GM18505 (cell line): ENCODE measurements around the gene TREM1.
"Not testable (repeated sequence)": the region's sequence is repeated elsewhere in the genome, so short reads cannot be mapped to it uniquely, and the experiment has no call there.

Experiments used
- ATAC-seq: cut with Tn5 transposase; IDR thresholded peaks from one replicate; pipeline ENCODE4 v1.9.1; 2021; ENCODE audit not compliant: unreplicated experiment
- POLR2A ChIP-seq: IDR thresholded peaks from 4 replicates; pipeline ENCODE4 v1.6.1; 2011; ENCODE audit warnings: borderline replicate concordance; ENCODE audit not compliant: insufficient read depth, insufficient read length; ENCODE audit errors: extremely low read depth

The TREM1 gene

DNA sequence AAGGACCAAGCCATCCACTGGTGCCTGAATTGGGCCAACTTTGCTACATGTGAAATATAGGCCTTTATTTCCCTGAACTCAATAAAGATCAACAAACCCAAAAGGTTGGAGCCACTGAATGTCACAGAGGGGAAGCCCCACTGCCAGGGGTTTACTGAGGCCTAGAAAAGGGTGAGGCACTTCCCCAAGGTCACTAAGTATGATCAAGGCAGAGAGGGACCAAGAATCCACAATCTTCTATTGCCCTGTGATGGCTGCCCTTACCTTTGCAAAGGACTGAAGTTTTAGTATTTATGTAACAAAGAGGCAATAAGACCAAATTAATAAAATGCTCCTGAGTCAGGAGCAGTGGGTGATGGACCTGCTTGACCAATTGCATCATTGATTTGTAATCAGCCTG is 18.0 kb downstream of the TREM1 start:
- no peak for ATAC-seq
- TF ChIP-seq POLR2A = no peak

DNA sequence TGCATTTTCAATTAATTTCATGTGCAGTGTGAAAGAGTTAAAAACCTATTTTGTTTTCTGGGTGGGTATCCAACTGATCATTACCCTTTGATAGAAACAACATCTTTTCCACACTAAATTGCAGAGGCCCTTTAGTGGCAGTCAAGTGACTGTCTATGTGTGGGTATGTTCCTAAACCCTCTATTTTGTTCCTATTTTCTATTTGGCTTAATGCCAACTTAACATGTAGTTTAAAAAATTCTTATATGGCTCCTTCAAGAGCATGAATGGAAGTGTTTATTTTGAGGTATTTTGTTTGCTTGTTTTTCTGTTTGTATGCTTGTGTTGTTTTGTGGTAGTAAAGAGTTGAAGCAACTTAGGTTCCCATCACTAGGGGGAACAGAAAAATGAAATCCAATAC is 19.9 kb downstream of the TREM1 start:
- no peak for TF ChIP-seq POLR2A

DNA sequence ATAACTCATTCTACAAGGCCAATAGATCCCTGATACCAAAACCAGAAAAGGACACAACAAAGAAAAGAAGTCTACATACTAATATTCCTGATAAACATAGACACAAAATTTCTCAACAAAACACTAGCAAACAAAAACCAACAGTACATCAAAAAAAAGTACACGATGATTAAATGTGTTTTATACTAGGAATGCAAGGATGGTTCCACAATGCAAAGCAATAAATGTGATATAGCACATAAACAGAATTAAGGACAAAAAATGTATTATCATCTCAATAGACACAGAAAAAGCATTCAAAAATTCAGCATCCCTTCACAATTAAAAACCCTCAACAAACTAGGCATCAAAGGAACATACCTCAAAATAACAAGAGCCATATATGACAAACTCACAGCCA is 23.2 kb downstream of the TREM1 start:
- no peak for ATAC-seq
- no peak for TF ChIP-seq POLR2A

More for the DNA sequence above, 19.9 kb downstream of the TREM1 start:
- ATAC-seq = no peak

DNA sequence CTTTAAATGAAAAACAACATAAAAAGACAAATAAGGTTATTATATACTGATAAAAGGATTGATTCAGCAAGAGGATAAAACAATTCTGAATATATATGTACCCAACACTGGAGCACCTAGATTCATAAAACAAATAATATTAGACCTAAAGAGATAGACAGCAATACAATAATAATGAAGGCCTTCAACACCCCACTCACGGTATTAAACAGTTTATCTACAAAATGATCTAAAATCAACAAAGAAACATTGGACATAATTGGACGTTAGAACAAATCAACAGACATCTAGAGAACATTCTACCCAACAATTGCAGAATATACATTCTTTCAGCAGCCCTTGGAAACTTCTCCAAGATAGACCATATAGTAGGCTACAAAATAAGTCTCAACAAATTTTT is 24.1 kb downstream of the TREM1 start:
- TF ChIP-seq POLR2A = no peak
- ATAC-seq = no peak

DNA sequence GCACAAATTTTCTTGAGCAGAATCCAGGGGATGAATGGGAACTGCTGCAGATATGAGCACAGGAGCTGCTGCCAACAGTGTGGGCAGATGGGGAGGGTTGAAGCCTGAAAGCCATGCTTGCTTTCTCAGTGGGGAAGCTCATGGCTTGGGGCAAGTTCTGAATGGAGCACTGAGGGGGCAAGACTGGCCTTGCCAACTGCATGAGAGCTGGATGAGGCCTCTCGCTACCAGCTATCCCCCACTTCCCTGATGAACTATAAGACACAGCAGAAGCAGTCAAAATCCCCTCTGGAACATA is 28.3 kb downstream of the TREM1 start:
- TF ChIP-seq POLR2A = no peak
- ATAC-seq = no peak

DNA sequence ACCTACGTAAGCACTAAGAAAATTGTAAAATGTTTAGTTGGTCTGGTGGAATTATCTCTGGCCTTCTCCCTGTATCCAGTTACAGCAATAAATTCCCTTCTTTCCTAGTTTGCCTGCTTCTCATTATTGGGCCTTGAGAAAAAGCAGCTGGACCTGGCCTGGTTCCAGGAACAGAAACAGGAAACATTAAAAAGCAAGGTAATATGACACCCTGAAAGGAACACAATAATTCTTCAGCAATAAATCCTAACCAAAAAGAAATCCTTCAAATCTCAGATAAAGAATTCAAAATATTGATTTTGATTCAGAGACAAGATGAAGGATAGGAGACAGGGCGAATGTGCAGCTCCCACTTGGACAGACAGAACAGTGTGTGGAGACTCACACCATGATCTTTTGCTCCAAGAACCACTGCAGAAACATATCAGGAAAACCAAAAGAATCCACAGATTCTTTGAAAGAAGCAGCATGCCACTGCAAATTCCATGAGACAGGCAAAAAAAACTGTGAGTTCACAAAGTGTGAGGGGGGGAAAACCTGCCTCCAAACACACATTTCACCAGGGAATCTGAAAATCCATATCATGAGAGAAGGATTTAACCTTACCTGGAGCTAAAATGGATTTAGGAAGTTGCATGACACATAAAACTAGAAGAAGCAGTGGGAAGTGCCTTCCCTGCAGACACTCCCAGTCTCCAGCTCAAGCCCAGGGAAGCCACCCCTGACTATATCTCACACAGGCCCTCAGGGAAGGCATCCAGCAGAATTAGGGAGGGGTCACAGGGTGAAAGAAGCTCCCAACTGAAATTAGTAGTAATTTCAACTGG is 28.9 kb downstream of the TREM1 start:
- no peak for TF ChIP-seq POLR2A
- ATAC-seq = no peak

DNA sequence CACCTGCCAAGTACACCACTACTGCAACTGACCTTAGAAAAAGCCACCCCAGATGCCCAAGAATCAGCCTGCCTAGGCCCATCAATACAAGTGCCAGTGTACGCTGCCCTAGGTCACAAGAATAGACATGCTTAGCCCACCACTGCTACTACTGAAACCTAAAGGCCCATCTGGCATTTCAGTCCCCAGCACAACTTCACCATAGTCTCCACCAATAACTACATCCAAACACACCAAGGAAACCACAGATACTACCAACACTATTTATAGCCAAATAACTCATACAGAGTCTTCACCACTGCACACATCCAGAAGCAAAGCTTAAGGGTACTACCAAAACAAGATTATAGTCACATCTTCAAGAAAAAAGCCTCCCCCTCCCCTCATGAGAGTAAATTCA is 30.1 kb downstream of the TREM1 start:
- no peak for TF ChIP-seq POLR2A
- peak; percentile 81 for ATAC-seq

DNA sequence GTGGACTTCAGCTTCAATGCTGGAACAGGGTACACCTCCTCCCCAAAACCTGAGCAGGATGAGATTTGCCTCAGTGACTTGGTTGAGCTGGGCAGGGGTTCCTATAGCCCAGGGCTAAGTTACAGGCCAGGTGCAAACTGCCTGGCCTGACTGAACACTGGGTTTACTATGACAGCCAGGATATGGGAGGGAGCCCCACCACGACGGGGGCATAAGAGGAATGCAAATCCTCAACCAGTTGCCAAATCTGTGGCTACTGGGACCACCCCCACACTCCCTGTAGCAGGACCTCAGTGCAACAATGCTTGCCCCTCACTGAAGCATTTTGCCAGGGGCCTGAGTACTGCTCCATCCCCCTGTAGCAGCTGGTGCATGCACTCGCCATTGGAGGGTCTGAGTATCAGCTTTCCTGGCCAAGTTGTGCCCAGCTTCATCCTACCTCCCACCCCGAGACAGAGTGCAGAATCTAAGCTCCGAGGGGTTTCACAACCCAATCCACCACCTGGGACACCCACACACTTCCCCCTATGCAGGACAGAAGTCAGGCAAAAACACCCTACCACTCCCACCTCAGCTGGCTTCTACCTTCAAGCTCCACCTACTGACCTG is 30.7 kb downstream of the TREM1 start:
- peak; percentile 31 for ATAC-seq
- TF ChIP-seq POLR2A = no peak

DNA sequence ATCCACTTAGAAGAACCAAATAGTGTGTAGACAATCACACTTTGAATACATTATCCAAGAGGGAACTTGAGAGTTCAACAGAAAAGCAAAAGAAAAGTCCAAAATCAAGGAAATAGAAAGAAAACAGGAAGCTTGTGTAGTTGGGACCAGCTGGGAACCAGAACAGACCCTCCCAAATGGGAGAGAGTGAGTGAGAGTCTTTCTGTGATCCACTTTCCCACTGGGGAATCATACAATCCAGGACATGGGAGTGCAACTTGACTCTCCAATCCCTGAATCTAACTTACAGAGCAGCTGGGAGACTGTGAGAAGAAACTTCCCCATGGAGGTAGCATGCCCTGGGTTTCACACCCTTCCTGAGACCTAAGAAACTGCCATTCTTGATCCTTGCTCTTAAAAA is 31.4 kb downstream of the TREM1 start:
- no peak for TF ChIP-seq POLR2A
- ATAC-seq = no peak

DNA sequence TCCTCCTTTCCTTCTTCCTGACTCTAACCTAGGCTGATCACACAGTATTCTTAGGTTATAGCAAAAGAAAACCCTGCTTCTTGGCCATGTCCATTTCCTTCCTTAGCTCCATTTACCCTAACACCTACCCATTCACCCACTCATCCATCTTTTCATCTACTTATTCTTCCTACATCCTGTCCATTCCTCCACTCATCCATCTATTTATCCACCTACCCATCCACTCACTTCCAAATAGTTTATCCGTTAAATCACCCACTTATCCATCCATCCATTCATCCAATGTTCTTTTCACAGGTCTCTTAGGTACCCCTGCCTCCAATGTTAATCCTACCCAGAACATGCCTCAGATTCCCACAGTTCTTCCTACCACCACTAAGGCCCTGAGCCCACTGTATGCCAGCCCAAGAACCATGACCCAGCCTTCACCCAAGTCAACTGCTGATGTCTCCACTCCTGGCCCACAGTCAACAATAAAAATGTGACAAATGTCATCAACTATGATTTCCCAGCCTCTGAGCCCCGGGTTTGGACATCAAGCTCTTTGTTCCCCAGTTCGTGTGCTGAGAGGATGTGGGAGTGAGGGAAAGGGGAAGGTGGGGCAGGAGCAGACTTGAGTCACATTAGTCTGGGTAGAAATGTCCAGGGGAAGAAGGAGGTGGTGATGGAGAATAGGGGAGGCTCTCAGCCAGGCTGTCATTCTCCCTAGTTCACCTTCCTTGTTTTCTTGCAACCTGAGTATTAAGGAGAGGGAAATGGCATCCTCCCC is 33.9 kb downstream of the TREM1 start:
- ATAC-seq = no peak
- TF ChIP-seq POLR2A = no peak

DNA sequence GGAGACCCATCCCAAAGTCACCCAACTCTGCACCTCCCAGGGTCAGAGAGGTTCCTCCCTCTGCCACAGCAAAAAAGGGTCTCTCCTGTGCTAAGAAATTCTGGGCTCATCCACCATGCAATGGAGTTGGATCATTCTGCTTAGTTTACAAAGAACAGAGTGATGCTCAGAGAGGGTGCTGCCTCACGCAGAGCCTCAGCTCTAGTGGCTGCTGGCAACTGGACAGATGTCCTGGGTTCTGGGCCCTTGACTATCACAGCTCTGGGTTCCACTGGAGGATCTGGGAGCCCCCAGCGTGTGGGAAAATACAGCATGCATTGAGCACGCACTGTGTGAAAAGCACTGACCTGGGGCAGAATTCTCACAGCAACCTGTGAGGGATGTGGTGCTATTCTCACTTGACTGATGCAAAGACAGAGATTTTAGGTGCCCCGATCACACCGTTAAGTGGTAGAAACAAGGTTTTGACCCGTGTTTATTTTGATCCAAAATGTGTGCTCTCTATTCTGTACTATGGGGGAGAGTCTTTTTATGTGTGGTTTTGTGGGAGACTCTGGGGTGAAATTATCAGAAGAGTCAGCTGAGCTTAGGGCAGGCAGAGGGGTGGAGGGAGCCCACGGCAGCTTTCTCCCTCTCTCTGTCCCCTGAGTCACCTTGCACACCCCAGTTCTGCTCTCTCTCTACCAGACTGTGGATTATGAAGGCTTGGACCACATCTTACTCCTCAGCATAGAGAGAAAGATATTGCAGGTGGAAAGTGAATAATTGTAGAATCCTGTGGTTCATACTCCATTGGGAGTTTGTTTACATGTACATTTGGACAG is 38.4 kb downstream of the TREM1 start:
- no peak for ATAC-seq
- no peak for TF ChIP-seq POLR2A

DNA sequence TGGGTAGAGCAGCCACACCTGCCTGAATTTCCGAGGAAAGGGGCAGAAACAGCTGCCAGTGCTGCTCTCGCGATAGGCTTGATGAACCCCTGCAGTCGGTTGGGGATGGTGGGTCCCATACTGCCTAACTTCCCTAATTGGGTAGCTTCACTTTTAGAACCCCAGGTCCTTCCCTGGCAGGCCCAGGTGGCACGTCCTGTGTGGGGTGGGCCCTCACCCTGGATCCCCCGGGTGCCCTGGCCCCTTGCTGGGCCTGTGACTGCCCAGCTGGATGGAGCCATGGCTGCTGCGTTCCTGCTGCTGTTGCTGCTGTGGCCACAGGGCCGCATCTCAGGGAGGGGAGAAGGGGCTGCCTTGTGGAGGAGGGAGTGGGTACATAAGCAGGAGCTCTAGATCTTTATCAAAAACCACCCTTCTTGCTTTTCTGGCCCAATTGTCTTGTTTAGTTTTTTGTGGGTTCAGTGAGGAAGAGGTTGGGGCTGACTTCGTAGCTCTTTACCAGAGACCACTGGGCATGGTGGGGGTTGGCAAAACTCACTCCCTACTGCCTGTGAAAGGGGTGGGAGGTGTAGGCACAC is 39.1 kb downstream of the TREM1 start:
- no peak for TF ChIP-seq POLR2A

DNA sequence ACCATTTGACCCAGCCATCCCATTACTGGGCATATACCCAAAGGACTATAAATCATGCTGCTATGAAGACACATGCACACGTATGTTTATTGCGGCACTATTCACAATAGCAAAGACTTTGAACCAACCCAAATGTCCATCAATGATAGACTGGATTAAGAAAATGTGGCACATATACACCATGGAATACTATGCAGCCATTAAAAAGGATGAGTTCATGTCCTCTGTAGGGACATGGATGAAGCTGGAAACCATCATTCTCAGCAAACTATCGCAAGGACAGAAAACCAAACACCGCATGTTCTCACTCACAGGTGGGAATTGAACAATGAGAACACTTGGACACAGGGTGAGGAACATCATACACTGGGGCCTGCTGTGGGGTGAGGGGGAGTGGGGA is 40.0 kb downstream of the TREM1 start:
- ATAC-seq = not testable (repeated sequence)

More for the DNA sequence above, 39.1 kb downstream of the TREM1 start:
- no peak for ATAC-seq
